Stomach (tissue), 9 donors: ENCODE data around the gene SPINDOC. TPM values are rescaled to one million over a fixed set of nuclear protein-coding genes. Genes with fewer than 3 reads are reported as not detected.
A peak's percentile ranks its signal among the peaks of the same experiment; 100 is the strongest.

Source experiments
- DNase-seq, 2 donors: peaks; one replicate each; pipeline versions ENCODE4 v3.0.0 to v3.0.0-alpha.2; 2013 to 2019
- H3K27ac ChIP-seq, 5 donors: fragments of 200-600 bp in 4 of 5; sonication (generic) in 4 of 5; one replicate each; pipeline ENCODE4 v1.5.1; 2013 to 2019; ENCODE audit warnings: mild to moderate bottlenecking in 1 of 5, moderate library complexity in 1 of 5
- H3K27me3 ChIP-seq, 3 donors: fragments of 200-600 bp; sonication (generic); one replicate each; pipeline ENCODE4 v1.5.1; 2017 to 2019; ENCODE audit warnings: mixed run types in 1 of 3
- H3K36me3 ChIP-seq, 4 donors: fragments of 200-600 bp; sonication (generic); 1 replicate in 3 of 4; 2 replicates in 1 of 4; pipeline ENCODE4 v1.5.1; 2016 to 2019
- H3K4me1 ChIP-seq, 4 donors: fragments of 200-600 bp; sonication (generic); one replicate each; pipeline ENCODE4 v1.5.1; 2016 to 2019
- H3K4me3 ChIP-seq, 4 donors: fragments of 200-600 bp; sonication (generic) in 3 of 4; one replicate each; pipeline ENCODE4 v1.5.1; 2016 to 2019; ENCODE audit warnings: mild to moderate bottlenecking in 1 of 4
- H3K9me3 ChIP-seq, 4 donors: fragments of 200-600 bp; sonication (generic); one replicate each; pipeline ENCODE4 v1.5.1; 2016 to 2019
- EP300 ChIP-seq: sonication (generic); formaldehyde crosslinking; IDR thresholded peaks from one replicate; pipeline ENCODE4 v1.6.1; 2017; ENCODE audit warnings: antibody characterized with exemption
- POLR2A ChIP-seq, 4 donors: fragments of 450-650 bp; IDR thresholded peaks; one replicate each; pipeline ENCODE4 v1.6.1; 2016; ENCODE audit warnings: antibody characterized with exemption in 4 of 4, control low read depth in 2 of 4, mild to moderate bottlenecking in 1 of 4, moderate library complexity in 1 of 4
- POLR2AphosphoS5 ChIP-seq, 3 donors: sonication (generic); formaldehyde crosslinking; IDR thresholded peaks; one replicate each; pipeline ENCODE4 v1.6.1; 2016; ENCODE audit warnings: antibody characterized with exemption in 3 of 3
- WGBS, 5 donors: extraction: QIAGEN DNeasy Blood & Tissue Kit in 3 of 5; methylation state at CpG; one replicate each; pipeline versions ENCODE4 v1.1.5 to v1.1.7; 2013 to 2018; 5-methylcytosine and 5-hydroxymethylcytosine counted together
- intact Hi-C: fragments of 100-400 bp; cut with DNase I; formaldehyde crosslinking; loops from one replicate; pipeline ENCODE4 v1.15.1; 2023; ENCODE audit warnings: low total_unique reads
- polyA plus RNA-seq, 3 donors: library from polyadenylated mRNA; stranded (reverse); fragments of 200-250 nt; gene quantifications; one replicate each; pipeline ENCODE4 v1.2.3, GENCODE V29; 2013
- total RNA-seq, 5 donors: library from RNA; depleted of rRNA; stranded (reverse); fragments of >200 nt; gene quantifications; one replicate each; pipeline versions ENCODE4 v1.1.0 to v1.2.3, GENCODE V29; 2014 to 2016
- TF ChIP-seq, protein P1 (sequence below), 7 experiments: fragments of 450-650 bp in 4 of 7; fragments of 200-600 bp in 3 of 7; sonication (generic) in 3 of 7; IDR thresholded peaks; one replicate each; pipeline ENCODE4 v1.5.1; 2016 to 2019; ENCODE audit warnings: antibody characterized with exemption in 7 of 7, control low read depth in 2 of 7, mild to moderate bottlenecking in 1 of 7
- donor health status: healthy with polysubstance abuse.
- donor health status: Bipolar disorder and iron deficiency.
- donor health status: healthy.

SPINDOC gene
- total and polyA plus RNA-seq, 8 donors: 0.45 to 13.6 (median 5.7) TPM

DNA sequence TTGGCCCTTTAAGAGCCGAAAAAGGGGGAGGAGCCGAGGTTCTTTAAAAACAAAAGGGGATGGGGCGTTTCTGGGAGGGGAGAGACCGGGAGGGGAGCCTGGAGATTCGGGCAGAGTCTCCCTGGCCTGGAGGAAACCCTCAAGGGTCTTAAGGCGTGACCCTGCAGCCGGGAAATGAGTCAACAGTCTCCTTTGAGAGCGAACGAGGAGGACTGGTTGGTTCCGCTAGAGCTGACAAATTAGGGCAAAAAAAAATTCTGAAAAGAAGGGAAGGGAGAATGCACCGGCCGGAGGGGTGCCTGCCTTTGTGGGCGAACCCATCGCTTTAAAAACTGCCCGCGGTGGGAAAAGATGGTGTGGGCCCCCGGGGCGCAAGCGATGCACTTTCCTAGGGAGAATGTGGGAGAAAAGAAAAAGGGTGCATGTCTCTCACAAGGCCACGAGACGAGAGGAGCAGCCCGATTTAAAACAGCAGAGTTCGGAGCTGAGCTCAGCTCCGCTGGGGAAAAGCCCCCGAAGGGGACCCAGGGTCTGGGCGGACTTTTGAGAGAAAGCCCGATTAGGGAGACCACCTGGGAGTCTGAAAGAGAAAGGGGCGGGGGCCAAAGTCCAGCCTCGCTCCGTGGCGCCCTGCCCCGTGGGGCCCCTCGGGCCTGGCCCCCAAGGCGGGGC lies 45.6 kb upstream of the SPINDOC start:
- 0% methylated on average over 27 to 34 of the region's 34 CpGs for WGBS, 5 donors
- Histone ChIP-seq H3K4me3 (peak overlapping the region; percentile 83 to 92 (median 88)), H3K36me3 (no peaks in the 10 kb centered on the region), H3K27ac (peak overlapping the region; percentile 44 to 87 (median 80)), H3K27me3 (peaks cover 0 to 17% (median 6%) of the 10 kb centered on the region in 3 donors), H3K9me3 (no peaks in the 10 kb centered on the region), H3K4me1 (peaks cover 42 to 65% (median 60%) of the 10 kb centered on the region in 4 donors)
- DNase-seq: peak in 1 of 2 donors; percentile 85
- intact Hi-C loops: no loop called here
- no peak for TF ChIP-seq POLR2A (IDR thresholded peaks at IDR 0.05)
- TF ChIP-seq, protein P1, sequence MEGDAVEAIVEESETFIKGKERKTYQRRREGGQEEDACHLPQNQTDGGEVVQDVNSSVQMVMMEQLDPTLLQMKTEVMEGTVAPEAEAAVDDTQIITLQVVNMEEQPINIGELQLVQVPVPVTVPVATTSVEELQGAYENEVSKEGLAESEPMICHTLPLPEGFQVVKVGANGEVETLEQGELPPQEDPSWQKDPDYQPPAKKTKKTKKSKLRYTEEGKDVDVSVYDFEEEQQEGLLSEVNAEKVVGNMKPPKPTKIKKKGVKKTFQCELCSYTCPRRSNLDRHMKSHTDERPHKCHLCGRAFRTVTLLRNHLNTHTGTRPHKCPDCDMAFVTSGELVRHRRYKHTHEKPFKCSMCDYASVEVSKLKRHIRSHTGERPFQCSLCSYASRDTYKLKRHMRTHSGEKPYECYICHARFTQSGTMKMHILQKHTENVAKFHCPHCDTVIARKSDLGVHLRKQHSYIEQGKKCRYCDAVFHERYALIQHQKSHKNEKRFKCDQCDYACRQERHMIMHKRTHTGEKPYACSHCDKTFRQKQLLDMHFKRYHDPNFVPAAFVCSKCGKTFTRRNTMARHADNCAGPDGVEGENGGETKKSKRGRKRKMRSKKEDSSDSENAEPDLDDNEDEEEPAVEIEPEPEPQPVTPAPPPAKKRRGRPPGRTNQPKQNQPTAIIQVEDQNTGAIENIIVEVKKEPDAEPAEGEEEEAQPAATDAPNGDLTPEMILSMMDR (IDR thresholded peaks at IDR 0.05): peak in 1 of 7 experiments; percentile 18

DNA sequence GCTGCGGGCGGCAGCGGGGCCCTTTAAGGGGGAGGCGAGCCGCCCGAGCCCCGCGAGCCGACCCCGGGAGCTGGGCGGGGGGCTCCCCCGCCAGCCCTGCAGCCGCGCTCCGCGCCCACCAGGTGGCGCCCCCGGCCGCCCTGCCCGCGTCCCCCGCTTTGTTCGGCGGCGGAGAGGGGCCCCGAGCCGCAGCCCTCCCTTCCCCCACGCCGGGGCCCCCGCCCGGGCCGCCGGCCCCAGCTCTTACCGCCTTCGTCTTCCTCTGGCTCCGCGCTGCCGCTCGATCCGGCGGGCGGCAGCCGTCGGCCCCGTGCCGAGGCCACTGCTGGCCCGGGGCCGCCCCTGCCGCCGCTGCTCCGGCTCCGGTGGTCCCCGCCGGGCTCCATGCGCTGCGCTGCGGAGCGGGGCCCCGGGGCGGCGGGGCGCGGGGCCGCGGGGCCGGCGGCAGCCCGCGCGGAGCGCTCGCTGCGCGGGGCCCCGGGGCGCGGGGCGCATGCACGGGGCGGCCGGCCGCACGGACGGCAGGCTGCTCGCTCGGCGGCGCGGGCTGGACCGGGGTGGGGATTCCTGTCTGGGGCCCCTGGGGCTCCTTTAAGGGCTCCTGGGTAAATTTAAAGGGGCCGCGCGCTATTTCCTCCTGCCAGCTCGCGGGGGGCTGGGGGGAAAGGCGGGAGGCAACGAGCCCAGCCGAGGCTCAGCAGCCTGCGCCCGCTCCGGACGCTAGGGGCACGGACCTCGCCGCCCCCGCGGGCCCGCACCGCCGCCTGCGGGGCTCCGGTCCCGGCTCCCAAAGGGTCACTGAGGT lies 44.8 kb upstream of the SPINDOC start, which contains the start of gene ZFTA:
TSS of gene ZFTA (minus strand) at position 539 of the 805 bp plus-strand sequence. CDS start at position 386, 153 bp downstream.
- Histone ChIP-seq H3K4me3 (peak within 1 kb of the TSS; percentile 83 to 92 (median 88)), H3K27me3 (peaks cover 0 to 17% (median 6%) of the 10 kb centered on the region in 3 donors), H3K9me3 (no peaks in the 10 kb centered on the region), H3K27ac (peak within 1 kb of the TSS; percentile 72 to 87 (median 80)), H3K4me1 (peaks cover 34 to 57% (median 53%) of the 10 kb centered on the region in 4 donors), H3K36me3 (no peaks in the 10 kb centered on the region)
- TF ChIP-seq, protein P1 (IDR thresholded peaks at IDR 0.05): peak in 3 of 7 experiments; percentile 55 to 91 (median 73)
- no peak for TF ChIP-seq POLR2A (IDR thresholded peaks at IDR 0.05)
- peak; percentile 61 to 90 for DNase-seq
- intact Hi-C loops: no loop called here
- WGBS, 5 donors: 0 to 7% (median 1%) methylated on average over 3 to 113 of the region's 113 CpGs

DNA sequence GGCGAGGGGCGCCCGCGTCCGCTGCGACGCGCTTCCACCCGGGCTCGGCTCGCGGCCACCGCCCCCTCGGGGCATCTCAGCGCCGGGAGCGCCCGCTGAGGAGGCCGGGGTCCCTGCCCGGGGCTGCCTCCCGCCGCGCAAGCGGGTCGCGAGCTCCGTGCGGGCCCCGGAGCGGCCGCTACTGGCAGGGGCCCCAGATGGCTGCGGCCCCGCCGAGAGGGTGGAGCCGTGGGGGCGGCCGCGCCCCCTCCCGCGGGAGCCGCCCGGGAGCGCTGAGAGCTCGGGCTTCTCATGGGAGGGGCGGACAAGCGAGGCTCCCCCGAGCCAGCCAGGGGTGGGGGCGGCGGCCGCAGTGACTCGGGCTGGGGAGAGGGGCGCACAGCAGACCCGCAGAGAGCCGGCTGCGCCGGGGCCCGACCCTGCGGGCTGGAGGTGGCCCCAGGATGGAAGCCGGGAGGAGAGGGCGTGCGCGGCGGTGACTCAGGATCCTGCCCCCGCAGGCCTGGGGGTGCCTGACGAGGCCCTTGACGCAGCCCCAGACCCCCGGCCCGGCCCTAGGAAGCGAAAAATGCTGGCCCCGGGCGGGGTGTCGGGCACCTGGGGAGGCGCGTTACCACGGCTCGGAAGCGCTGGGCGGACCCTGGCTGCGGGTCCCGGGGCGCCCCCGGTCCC lies 44.1 kb upstream of the SPINDOC start:
- 0 to 1% (median 0%) methylated on average over 10 to 82 of the region's 82 CpGs for WGBS, 5 donors
- intact Hi-C loops: no loop called here
- Histone ChIP-seq H3K27me3 (peaks cover 0 to 17% (median 6%) of the 10 kb centered on the region in 3 donors), H3K4me3 (peak overlapping the region; percentile 83 to 92 (median 88)), H3K27ac (peak overlapping the region; percentile 58 to 87 (median 72)), H3K9me3 (no peaks in the 10 kb centered on the region), H3K4me1 (peaks cover 34 to 50% (median 46%) of the 10 kb centered on the region in 4 donors), H3K36me3 (no peaks in the 10 kb centered on the region)
- DNase-seq: peak in 1 of 2 donors; percentile 77
- TF ChIP-seq POLR2AphosphoS5 (IDR thresholded peaks at IDR 0.05) (no peak), EP300 (no peak), POLR2A (IDR thresholded peaks at IDR 0.05) (no peak)
- TF ChIP-seq, protein P1 (IDR thresholded peaks at IDR 0.05): no peak
